DND-41 (cell line): ENCODE measurements around the gene RASA4B.
"Not testable (repeated sequence)": the region's sequence is repeated elsewhere in the genome, so short reads cannot be mapped to it uniquely, and the experiment has no call there.

Source experiments
- ATAC-seq: fragments of 200-7000 bp; cut with Tn5 transposase; 3 replicates; pipeline ENCODE4 v1.9.1; 2021; ENCODE audit warnings: low read depth; ENCODE audit not compliant: insufficient read depth
- DNase-seq: peaks from one replicate; pipeline ENCODE4 v3.0.0-alpha.2; 2020
- H2AFZ ChIP-seq: 2 replicates; pipeline ENCODE4 v1.6.0; 2012; ENCODE audit warnings: low read depth, low read length
- H3K27ac ChIP-seq: 2 replicates; pipeline ENCODE4 v1.5.1; 2012; ENCODE audit warnings: low read length, inconsistent platforms
- H3K27me3 ChIP-seq: fragments of 200-600 bp; sonication (generic); 2 replicates; pipeline ENCODE4 v1.6.0; 2012; ENCODE audit warnings: low read length, mild to moderate bottlenecking, inconsistent platforms; ENCODE audit not compliant: insufficient read depth, poor library complexity
- H3K36me3 ChIP-seq: 2 replicates; pipeline ENCODE4 v1.5.1; 2012; ENCODE audit warnings: low read length, inconsistent platforms; ENCODE audit not compliant: insufficient read depth
- H3K4me1 ChIP-seq: 2 replicates; pipeline ENCODE4 v1.5.1; 2012; ENCODE audit warnings: mild to moderate bottlenecking, low read length; ENCODE audit not compliant: insufficient read depth
- H3K4me2 ChIP-seq: 2 replicates; pipeline ENCODE4 v1.6.0; 2012; ENCODE audit warnings: mild to moderate bottlenecking, moderate library complexity, low read length, inconsistent platforms; ENCODE audit not compliant: insufficient read depth
- H3K4me3 ChIP-seq, 2 experiments: fragments of 200-600 bp in 1 of 2; shearing (Covaris generic) in 1 of 2; 2 replicates each; pipeline ENCODE4 v1.5.1; 2012 to 2016; ENCODE audit warnings: inconsistent platforms in 2 of 2, low read length in 2 of 2, mild to moderate bottlenecking in 2 of 2, low read depth in 1 of 2, moderate library complexity in 1 of 2
- H3K79me2 ChIP-seq: 2 replicates; pipeline ENCODE4 v1.6.0; 2012; ENCODE audit warnings: low read length, inconsistent platforms; ENCODE audit not compliant: insufficient read depth
- H3K9ac ChIP-seq: 2 replicates; pipeline ENCODE4 v1.6.0; 2012; ENCODE audit warnings: low read depth, mild to moderate bottlenecking, inconsistent platforms, low read length, moderate library complexity
- H3K9me3 ChIP-seq: 2 replicates; pipeline ENCODE4 v1.5.1; 2012; ENCODE audit warnings: low read length, moderate library complexity, mild to moderate bottlenecking, inconsistent platforms; ENCODE audit not compliant: insufficient read depth, severe bottlenecking
- H4K20me1 ChIP-seq: 2 replicates; pipeline ENCODE4 v1.6.0; 2012; ENCODE audit warnings: low read length; ENCODE audit not compliant: insufficient read depth

Gene RASA4B

GRCh38 chr7:102540604-102541003 lies 23.0 kb upstream of the RASA4B start:
- H2AFZ ChIP-seq, H3K36me3 ChIP-seq, H3K4me1 ChIP-seq, H3K27me3 ChIP-seq, H3K9me3 ChIP-seq, H3K9ac ChIP-seq, H3K4me3 ChIP-seq, H3K4me2 ChIP-seq, H3K79me2 ChIP-seq, ATAC-seq, H4K20me1 ChIP-seq, H3K27ac ChIP-seq, DNase-seq: not testable (repeated sequence)

GRCh38 chr7:102535062-102535615 lies 17.6 kb upstream of the RASA4B start:
- DNase-seq, H3K9ac ChIP-seq, H3K79me2 ChIP-seq, H3K4me1 ChIP-seq, H4K20me1 ChIP-seq, H3K36me3 ChIP-seq, H2AFZ ChIP-seq, H3K27me3 ChIP-seq, H3K9me3 ChIP-seq, H3K27ac ChIP-seq, ATAC-seq, H3K4me2 ChIP-seq, H3K4me3 ChIP-seq: not testable (repeated sequence)

GRCh38 chr7:102532127-102532526 lies 14.6 kb upstream of the RASA4B start:
- not testable (repeated sequence) for H3K9me3 ChIP-seq, H2AFZ ChIP-seq, H4K20me1 ChIP-seq, H3K4me2 ChIP-seq, H3K36me3 ChIP-seq, H3K79me2 ChIP-seq, H3K27ac ChIP-seq, ATAC-seq, DNase-seq, H3K27me3 ChIP-seq, H3K9ac ChIP-seq, H3K4me3 ChIP-seq, H3K4me1 ChIP-seq

GRCh38 chr7:102531583-102531982 lies 14.0 kb upstream of the RASA4B start:
- H3K9me3 ChIP-seq, DNase-seq: not testable (repeated sequence)

GRCh38 chr7:102527822-102528793 lies 10.5 kb upstream of the RASA4B start:
- H3K9ac ChIP-seq, H3K4me2 ChIP-seq: not testable (repeated sequence)

More at GRCh38 chr7:102531583-102531982, 14.0 kb upstream of the RASA4B start:
- not testable (repeated sequence) for H3K4me3 ChIP-seq, H3K36me3 ChIP-seq, H3K27ac ChIP-seq, H3K4me1 ChIP-seq, ATAC-seq, H3K27me3 ChIP-seq, H2AFZ ChIP-seq, H4K20me1 ChIP-seq, H3K4me2 ChIP-seq, H3K79me2 ChIP-seq, H3K9ac ChIP-seq

GRCh38 chr7:102527182-102527581 lies 9.6 kb upstream of the RASA4B start:
- H3K4me3 ChIP-seq, H3K27me3 ChIP-seq, H3K27ac ChIP-seq, H3K36me3 ChIP-seq, DNase-seq, ATAC-seq, H4K20me1 ChIP-seq, H3K9ac ChIP-seq, H3K79me2 ChIP-seq, H2AFZ ChIP-seq, H3K4me2 ChIP-seq, H3K9me3 ChIP-seq, H3K4me1 ChIP-seq: not testable (repeated sequence)

More at GRCh38 chr7:102527822-102528793, 10.5 kb upstream of the RASA4B start:
- H4K20me1 ChIP-seq, DNase-seq, H2AFZ ChIP-seq, H3K36me3 ChIP-seq, H3K79me2 ChIP-seq, H3K27me3 ChIP-seq, H3K4me1 ChIP-seq, H3K4me3 ChIP-seq, H3K27ac ChIP-seq, ATAC-seq, H3K9me3 ChIP-seq: not testable (repeated sequence)

- H3K4me2 ChIP-seq, DNase-seq, H3K9ac ChIP-seq, H3K27ac ChIP-seq, ATAC-seq, H3K36me3 ChIP-seq, H2AFZ ChIP-seq, H3K4me3 ChIP-seq, H4K20me1 ChIP-seq, H3K4me1 ChIP-seq, H3K79me2 ChIP-seq, H3K9me3 ChIP-seq, H3K27me3 ChIP-seq: not testable (repeated sequence)
Measured at GRCh38 chr7:102524803-102525202, 7.2 kb upstream of the RASA4B start.

- not testable (repeated sequence) for H4K20me1 ChIP-seq, H3K9ac ChIP-seq, H3K4me2 ChIP-seq, H2AFZ ChIP-seq, H3K27me3 ChIP-seq, H3K4me1 ChIP-seq, ATAC-seq, DNase-seq, H3K4me3 ChIP-seq, H3K9me3 ChIP-seq, H3K79me2 ChIP-seq, H3K27ac ChIP-seq, H3K36me3 ChIP-seq
Measured at GRCh38 chr7:102520797-102521196, 3.2 kb upstream of the RASA4B start.
